ENCODE measurements around the gene PHF3. TPM values are rescaled to one million over a fixed set of nuclear protein-coding genes. Genes with fewer than 3 reads are reported as not detected.

PHF3 gene
- total RNA-seq, 1 experiment from 2014 or later: 56.4 TPM

DNA sequence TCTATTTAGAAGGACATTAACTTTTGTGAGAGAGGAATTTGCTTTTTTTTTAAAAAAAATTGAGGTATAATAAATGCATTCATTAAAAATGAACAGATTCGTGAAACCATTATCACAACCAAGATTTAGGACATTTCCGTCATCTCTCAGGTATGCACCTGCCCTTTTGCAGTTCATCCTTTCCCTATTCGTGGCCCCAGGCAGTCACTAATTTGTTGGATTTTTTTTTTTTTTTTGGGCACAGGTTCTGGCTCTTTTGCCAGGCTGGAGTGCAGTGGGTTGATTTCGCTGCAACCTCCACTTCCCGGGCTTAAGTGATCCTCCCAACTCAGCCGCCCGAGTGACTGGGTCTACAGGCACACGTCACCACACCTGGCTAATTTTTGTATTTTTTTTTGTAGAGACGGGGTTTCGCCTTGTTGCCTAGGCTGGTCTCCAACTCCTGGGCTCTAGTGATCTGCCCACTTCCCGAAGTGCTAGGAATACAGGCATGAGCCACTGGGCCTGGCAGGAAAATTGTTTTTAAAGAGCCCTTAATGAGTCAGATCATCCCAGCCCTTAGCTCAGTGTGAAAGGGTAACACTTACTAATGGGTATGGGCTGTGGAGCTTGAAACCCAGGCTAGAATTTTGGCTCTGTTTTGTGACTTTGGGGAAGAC, 9.2 kb downstream of the PHF3 start:
- H3K4me1 Mint-ChIP-seq: peaks cover 42% of the 10 kb centered on the region
- ATAC-seq (peak; percentile 74), DNase-seq (ENCODE audit: low spot score) (no peak)
- H3K27me3 Mint-ChIP-seq (ENCODE audit: low read depth): no peaks in the 10 kb centered on the region
- H3K36me3 Mint-ChIP-seq: no peaks in the 10 kb centered on the region
- TF ChIP-seq GTF2I (CRISPR knock-in tag; conservative IDR thresholded peaks at IDR 0.05) (no peak), CBFB (CRISPR knock-in tag; IDR thresholded peaks at IDR 0.05; ENCODE audit: low read depth) (no peak), TEAD1 (CRISPR knock-in tag; IDR thresholded peaks at IDR 0.05) (no peak), NR2C2 (CRISPR knock-in tag; IDR thresholded peaks at IDR 0.05) (no peak), EMX1 (CRISPR knock-in tag; IDR thresholded peaks at IDR 0.05) (no peak), ZNF263 (CRISPR knock-in tag; IDR thresholded peaks at IDR 0.05; ENCODE audit: low read depth) (no peak), ETV6 (CRISPR knock-in tag; IDR thresholded peaks at IDR 0.05) (no peak), PRRX2 (CRISPR knock-in tag; IDR thresholded peaks at IDR 0.05) (no peak), TCF7 (CRISPR knock-in tag; IDR thresholded peaks at IDR 0.05; ENCODE audit: low read depth) (no peak), MLX (CRISPR knock-in tag; IDR thresholded peaks at IDR 0.05) (no peak), SMAD3 (CRISPR knock-in tag; IDR thresholded peaks at IDR 0.05; ENCODE audit: borderline replicate concordance) (no peak)
- TF ChIP-seq, protein P1, sequence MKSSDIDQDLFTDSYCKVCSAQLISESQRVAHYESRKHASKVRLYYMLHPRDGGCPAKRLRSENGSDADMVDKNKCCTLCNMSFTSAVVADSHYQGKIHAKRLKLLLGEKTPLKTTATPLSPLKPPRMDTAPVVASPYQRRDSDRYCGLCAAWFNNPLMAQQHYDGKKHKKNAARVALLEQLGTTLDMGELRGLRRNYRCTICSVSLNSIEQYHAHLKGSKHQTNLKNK (CRISPR knock-in tag; IDR thresholded peaks at IDR 0.05): no peak
- ChIA-PET POLR2A (interaction anchor here (0.8 kb wide), 1 partner anchor 29 kb away, joined by 3 read pairs; no protein-coding TSS in a partner anchor), CTCF (interaction anchor here (1.3 kb wide), 1 partner anchor 46 kb away, joined by 7 read pairs; no protein-coding TSS in a partner anchor)
- H3K4me3 Mint-ChIP-seq: no peak overlapping the region
- no peaks in the 10 kb centered on the region for H3K9me3 Mint-ChIP-seq
- H3K27ac Mint-ChIP-seq: peak overlapping the region; percentile 60; the same call in 1 of the 2 replicates

DNA sequence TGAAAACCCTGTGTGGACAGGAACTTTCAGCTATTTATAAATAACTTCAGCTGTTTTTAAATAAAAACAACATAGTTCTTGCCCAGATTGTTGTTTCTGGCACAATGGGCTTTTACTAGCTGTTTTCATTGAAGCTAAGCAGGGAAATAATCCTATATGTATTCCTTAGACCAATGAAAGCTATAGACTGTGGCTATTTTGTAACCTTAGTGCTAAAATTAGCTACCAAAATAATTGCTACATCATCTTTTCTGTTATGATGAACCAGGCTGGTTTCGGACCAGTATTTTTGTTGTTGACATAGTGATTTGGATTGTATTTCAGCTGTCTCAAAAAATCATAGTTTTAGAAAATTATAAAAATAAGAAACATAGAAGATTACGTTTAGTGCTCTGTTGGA, 13.7 kb downstream of the PHF3 start:
- CTCF ChIA-PET: interaction anchor here (2.6 kb wide), 1 partner anchor 51 kb away, joined by 11 read pairs; no protein-coding TSS in a partner anchor

More for the DNA sequence above, 13.7 kb downstream of the PHF3 start:
- POLR2A ChIA-PET: no interaction called here
- peaks cover 35% of the 10 kb centered on the region for H3K4me1 Mint-ChIP-seq
- no peak for DNase-seq (ENCODE audit: low spot score)
- no peak overlapping the region for H3K27ac Mint-ChIP-seq
- TF ChIP-seq E2F1 (CRISPR knock-in tag; IDR thresholded peaks at IDR 0.05): no peak
- no peak for TF ChIP-seq ZBTB43 (CRISPR knock-in tag; IDR thresholded peaks at IDR 0.05)
- TF ChIP-seq, protein P2, sequence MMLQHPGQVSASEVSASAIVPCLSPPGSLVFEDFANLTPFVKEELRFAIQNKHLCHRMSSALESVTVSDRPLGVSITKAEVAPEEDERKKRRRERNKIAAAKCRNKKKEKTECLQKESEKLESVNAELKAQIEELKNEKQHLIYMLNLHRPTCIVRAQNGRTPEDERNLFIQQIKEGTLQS (CRISPR knock-in tag; conservative IDR thresholded peaks at IDR 0.05): no peak
- TF ChIP-seq AFF4 (CRISPR knock-in tag; IDR thresholded peaks at IDR 0.05; ENCODE audit: borderline replicate concordance): no peak
- no peak for ATAC-seq
- no peaks in the 10 kb centered on the region for H3K36me3 Mint-ChIP-seq
- no peaks in the 10 kb centered on the region for H3K27me3 Mint-ChIP-seq (ENCODE audit: low read depth)
- no peak overlapping the region for H3K4me3 Mint-ChIP-seq
- H3K9me3 Mint-ChIP-seq: no peaks in the 10 kb centered on the region
